K562 (cell line): ENCODE results near the gene ST3GAL3. TPM values are rescaled to one million over a fixed set of nuclear protein-coding genes. Genes with fewer than 3 reads are reported as not detected.

Experiments
- BHLHE40 ChIP-seq: IDR thresholded peaks from 2 replicates; pipeline ENCODE4 v1.6.1; 2011; ENCODE audit warnings: low read length, improper control_type of control experiment
- BMI1 ChIP-seq: fragments of 150-350 bp; IDR thresholded peaks from 2 replicates; pipeline ENCODE4 v1.6.1; 2014; ENCODE audit warnings: low read length
- BRD9 ChIP-seq: fragments of 450-650 bp; IDR thresholded peaks from 2 replicates; pipeline ENCODE4 v1.6.1; 2018; ENCODE audit warnings: low read depth; ENCODE audit not compliant: partially characterized antibody
- CREM ChIP-seq: IDR thresholded peaks from 2 replicates; pipeline ENCODE4 v1.6.1; 2014; ENCODE audit warnings: antibody characterized with exemption, low read depth
- EGR1 ChIP-seq: fragments of 450-650 bp; conservative IDR thresholded peaks from 2 replicates; pipeline ENCODE4 v1.6.1; 2017; ENCODE audit warnings: mild to moderate bottlenecking
- ELK3 ChIP-seq: fragments of 450-650 bp; formaldehyde crosslinking; IDR thresholded peaks from 2 replicates; pipeline ENCODE4 v1.4.0; 2020; ENCODE audit warnings: mild to moderate bottlenecking
- EP300 ChIP-seq: IDR thresholded peaks from 2 replicates; pipeline ENCODE4 v1.6.1; 2012; ENCODE audit warnings: low read length, improper control_type of control experiment
- EWSR1 ChIP-seq: fragments of 450-650 bp; IDR thresholded peaks from 2 replicates; pipeline ENCODE4 v1.6.1; 2018; ENCODE audit warnings: borderline replicate concordance, mild to moderate bottlenecking, low read depth, moderate library complexity; ENCODE audit not compliant: partially characterized antibody
- HDAC8 ChIP-seq: fragments of 450-650 bp; IDR thresholded peaks from 2 replicates; pipeline ENCODE4 v1.6.1; 2016; ENCODE audit warnings: mild to moderate bottlenecking, missing genetic modification characterization, moderate library complexity, missing compliant biosample characterization
- HMBOX1 ChIP-seq: sonication (generic); IDR thresholded peaks from 2 replicates; pipeline ENCODE4 v1.6.1; 2016
- HNRNPL ChIP-seq: fragments of 200-400 bp; formaldehyde crosslinking; IDR thresholded peaks from 2 replicates; pipeline ENCODE4 v1.6.1; 2017; ENCODE audit warnings: low read depth, mild to moderate bottlenecking, low read length
- KDM5B ChIP-seq: fragments of 200-600 bp; sonication (generic); IDR thresholded peaks from 2 replicates; pipeline ENCODE4 v1.6.1; 2012; ENCODE audit warnings: low read depth, mild to moderate bottlenecking, moderate library complexity, low read length, control low read depth, inconsistent platforms; ENCODE audit not compliant: insufficient replicate concordance
- MYC ChIP-seq, 2 experiments: fragments of 250-450 bp in 1 of 2; sonication (Bioruptor Pico) in 1 of 2; IDR thresholded peaks; 2 replicates each; pipeline versions ENCODE4 v1.5.1 to v1.6.1; 2012 to 2021; ENCODE audit warnings: low read depth in 2 of 2, borderline replicate concordance in 1 of 2, improper control_type of control experiment in 1 of 2, low read length in 1 of 2, mild to moderate bottlenecking in 1 of 2, moderate library complexity in 1 of 2
- NCOA4 ChIP-seq: fragments of 450-650 bp; IDR thresholded peaks from 2 replicates; pipeline ENCODE4 v1.6.1; 2018; ENCODE audit warnings: mild to moderate bottlenecking; ENCODE audit not compliant: partially characterized antibody
- OTX1 ChIP-seq: fragments of 450-650 bp; formaldehyde crosslinking; IDR thresholded peaks from 2 replicates; pipeline ENCODE4 v1.4.0; 2022; ENCODE audit warnings: mild to moderate bottlenecking
- POLR2AphosphoS2 ChIP-seq: IDR thresholded peaks from 2 replicates; pipeline ENCODE4 v1.6.1; 2012; ENCODE audit warnings: low read length, improper control_type of control experiment
- POU5F1 ChIP-seq: fragments of 150-350 bp; IDR thresholded peaks from 2 replicates; pipeline ENCODE4 v1.6.1; 2014; ENCODE audit warnings: borderline replicate concordance, low read length, low read depth, mild to moderate bottlenecking; ENCODE audit not compliant: partially characterized antibody
- PTRF ChIP-seq: fragments of 450-650 bp; IDR thresholded peaks from 2 replicates; pipeline ENCODE4 v1.6.1; 2016; ENCODE audit warnings: mild to moderate bottlenecking, missing genetic modification characterization, missing compliant biosample characterization
- SMARCA5 ChIP-seq: fragments of 450-650 bp; IDR thresholded peaks from 2 replicates; pipeline ENCODE4 v1.6.1; 2016
- SRSF9 ChIP-seq: fragments of 200-400 bp; formaldehyde crosslinking; IDR thresholded peaks from 2 replicates; pipeline ENCODE4 v1.6.1; 2017; ENCODE audit warnings: low read depth, low read length, borderline replicate concordance
- TCF3 ChIP-seq: sonication (generic); formaldehyde crosslinking; IDR thresholded peaks from 2 replicates; pipeline ENCODE4 v1.4.0; 2020; ENCODE audit warnings: mild to moderate bottlenecking, missing genetic modification reagents
- USF2 ChIP-seq: sonication (generic); formaldehyde crosslinking; IDR thresholded peaks from 2 replicates; pipeline ENCODE4 v1.5.0; 2020; ENCODE audit warnings: missing genetic modification reagents
- YY1 ChIP-seq, 3 experiments: IDR thresholded peaks; 2 replicates each; pipeline ENCODE4 v1.6.1; 2011; ENCODE audit warnings: low read length in 2 of 3, mild to moderate bottlenecking in 2 of 3, moderate library complexity in 2 of 3, borderline replicate concordance in 1 of 3, control low read depth in 1 of 3, low read depth in 1 of 3; ENCODE audit not compliant: insufficient read depth in 3 of 3, insufficient replicate concordance in 2 of 3, control insufficient read depth in 1 of 3, insufficient read length in 1 of 3; ENCODE audit errors: extremely low read depth in 1 of 3
- ZBTB17 ChIP-seq: fragments of 450-650 bp; formaldehyde crosslinking; IDR thresholded peaks from 2 replicates; pipeline ENCODE4 v1.4.0; 2020; ENCODE audit warnings: mild to moderate bottlenecking
- ZNF3 ChIP-seq: fragments of 250-450 bp; sonication (Bioruptor Pico); IDR thresholded peaks from 2 replicates; pipeline ENCODE4 v1.5.0; 2021; ENCODE audit warnings: mild to moderate bottlenecking, moderate library complexity
- ZNF347 ChIP-seq: fragments of 450-650 bp; formaldehyde crosslinking; IDR thresholded peaks from 2 replicates; pipeline ENCODE4 v1.4.0; 2020; ENCODE audit warnings: low read depth, mild to moderate bottlenecking, moderate library complexity
- ZNF408 ChIP-seq: fragments of 250-450 bp; sonication (Bioruptor Pico); IDR thresholded peaks from 2 replicates; pipeline ENCODE4 v1.4.0; 2020; ENCODE audit warnings: low read depth, mild to moderate bottlenecking, moderate library complexity
- polyA plus RNA-seq, 8 experiments: library from polyadenylated mRNA; depleted of rRNA in 4 of 8; stranded (reverse) in 5 of 8; unstranded in 3 of 8; fragments of >200 nt; fragmentation: Nextera tagmentation in 2 of 8; fragmentation: Illumina TruSeq in 1 of 8; extraction: Ambion mirVana in 2 of 8; extraction: Trizol in 1 of 8; gene quantifications; 2 replicates each; pipeline versions ENCODE4 v1.2.1 to v1.2.3, GENCODE V29; 2011 to 2014; ENCODE audit warnings: inconsistent platforms in 1 of 8, missing spikeins in 1 of 8
- total RNA-seq, 7 experiments: library from RNA; depleted of rRNA in 6 of 7; stranded (reverse); fragments of >200 nt in 6 of 7; fragmentation: Illumina TruSeq in 2 of 7; extraction: Trizol in 2 of 7; gene quantifications; 2 replicates each; pipeline versions ENCODE4 v1.2.1 to v1.2.3, GENCODE V29; 2011 to 2021; ENCODE audit warnings: low replicate concordance in 1 of 7

The ST3GAL3 gene
- total and polyA plus RNA-seq, 9 of the 15 experiments (the other 6 are each of a cell fraction or from before 2014, with no cell fraction given): 1.2 to 18.9 (median 11.0) TPM

DNA sequence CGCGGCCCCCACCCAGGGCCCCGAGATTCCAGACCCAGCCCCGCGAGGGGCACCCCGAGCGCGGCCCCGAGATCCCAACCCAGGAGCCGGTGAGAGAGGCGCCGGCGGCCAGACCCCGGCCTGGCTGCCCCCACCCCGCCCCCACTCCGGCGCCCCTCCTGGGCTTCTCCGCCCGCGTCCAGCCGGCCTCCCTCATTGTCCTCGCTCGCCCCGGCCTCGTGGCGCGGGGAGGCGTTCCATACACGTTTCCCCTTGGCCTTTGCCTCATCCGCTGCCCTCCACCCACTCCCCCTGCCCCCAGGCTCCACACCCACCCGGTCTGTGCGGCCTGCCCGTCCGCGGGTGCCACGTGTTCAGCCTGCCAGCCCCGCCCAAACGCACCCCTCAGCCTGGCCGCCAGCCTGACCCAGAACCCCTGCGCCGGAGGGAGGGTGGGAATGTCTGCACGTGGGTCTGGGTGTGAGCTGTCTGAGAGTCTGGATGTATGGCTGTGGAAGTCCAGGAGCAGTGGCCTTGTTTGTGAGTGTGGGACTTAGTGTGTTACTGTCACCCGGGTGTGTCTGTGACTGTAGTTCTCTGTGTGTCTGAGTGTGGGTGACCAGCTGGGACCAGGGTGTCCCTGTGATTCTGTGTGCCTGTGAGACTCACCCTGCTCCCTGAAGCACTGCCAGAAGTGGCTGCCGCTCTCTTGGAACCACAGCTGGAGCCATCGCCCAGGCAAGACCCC, 272.4 kb downstream of the ST3GAL3 start (continued):
- TF ChIP-seq USF2 (peak; percentile 67), EWSR1 (no peak), TCF3 (CRISPR knock-in tag) (0 out of 2 replicates have a peak, but pooled peaks have one; percentile 22), CREM (peak; percentile 39; the same call in 1 of the 2 replicates), HDAC8 (no peak), HMBOX1 (no peak), BRD9 (no peak), YY1 (IDR thresholded peaks at IDR 0.05; ENCODE audit: borderline replicate concordance in 1 of 3, control insufficient read depth in 1 of 3, extremely low read depth in 1 of 3, insufficient read depth in 3 of 3, insufficient read length in 1 of 3, insufficient replicate concordance in 2 of 3, low read depth in 1 of 3, low read length in 2 of 3) (peak in 1 of 3 experiments; percentile 11), POU5F1 (no peak), POLR2AphosphoS2 (no peak), SMARCA5 (no peak), HNRNPL (no peak), PTRF (tag) (no peak), ZNF3 (no peak), BHLHE40 (peak; percentile 44; the same call in 1 of the 2 replicates), ZNF347 (CRISPR knock-in tag) (no peak), KDM5B (peak; percentile 68), NCOA4 (no peak), EGR1 (peak; percentile 79), EP300 (no peak), SRSF9 (no peak), OTX1 (CRISPR knock-in tag) (no peak), BMI1 (no peak), MYC (IDR thresholded peaks at IDR 0.05; ENCODE audit: low read depth, low read length) (peak; percentile 89), MYC (CRISPR knock-in tag; IDR thresholded peaks at IDR 0.05; ENCODE audit: borderline replicate concordance, low read depth) (0 out of 2 replicates have a peak, but pooled peaks have one; percentile 36), ZNF408 (CRISPR knock-in tag) (no peak), ZBTB17 (CRISPR knock-in tag) (no peak), ELK3 (CRISPR knock-in tag) (no peak)
